Astrocyte of the hippocampus (primary cell): ENCODE data around the gene MMP2.

Experiments
- DNase-seq: peaks from one replicate; pipeline ENCODE4 v3.0.0; 2011; ENCODE audit warnings: low read depth, low spot score

The MMP2 gene

GRCh38 chr16:55469821-55470532 is 9.0 kb upstream of the MMP2 start:
- DNase-seq: no peak

- DNase-seq: peak; percentile 69
Measured at GRCh38 chr16:55470533-55471371, 8.2 kb upstream of the MMP2 start.

GRCh38 chr16:55471448-55472097 is 7.4 kb upstream of the MMP2 start:
- peak; percentile 63 for DNase-seq

GRCh38 chr16:55473587-55473986 is 5.4 kb upstream of the MMP2 start:
- DNase-seq: no peak

- no peak for DNase-seq
Measured at GRCh38 chr16:55474821-55475220, 4.2 kb upstream of the MMP2 start.

GRCh38 chr16:55475919-55476318 is 3.1 kb upstream of the MMP2 start:
- no peak for DNase-seq

GRCh38 chr16:55476625-55477533 is 2.1 kb upstream of the MMP2 start:
- DNase-seq: peak; percentile 39

- no peak for DNase-seq
Measured at GRCh38 chr16:55477736-55478135, 1.3 kb upstream of the MMP2 start.

- no peak for DNase-seq
Measured at GRCh38 chr16:55479430-55480140, 587 bp downstream of the MMP2 start.

- DNase-seq: peak; percentile 96
Measured at GRCh38 chr16:55480228-55480655, 1.2 kb downstream of the MMP2 start.

- DNase-seq: no peak
Measured at GRCh38 chr16:55481023-55481422, 2.0 kb downstream of the MMP2 start.

GRCh38 chr16:55482056-55482455 is 3.1 kb downstream of the MMP2 start:
- peak; percentile 9 for DNase-seq

GRCh38 chr16:55487048-55487803 is 8.2 kb downstream of the MMP2 start:
- DNase-seq: peak; percentile 46

GRCh38 chr16:55488306-55488705 is 9.3 kb downstream of the MMP2 start:
- DNase-seq: peak; percentile 44

GRCh38 chr16:55489119-55489955 is 10.3 kb downstream of the MMP2 start:
- DNase-seq: no peak

- DNase-seq: no peak
Measured at GRCh38 chr16:55489956-55490265, 10.9 kb downstream of the MMP2 start.

- no peak for DNase-seq
Measured at GRCh38 chr16:55490301-55490700, 11.3 kb downstream of the MMP2 start.

- DNase-seq: no peak
Measured at GRCh38 chr16:55491691-55492090, 12.7 kb downstream of the MMP2 start.

- no peak for DNase-seq
Measured at GRCh38 chr16:55492756-55493380, 13.9 kb downstream of the MMP2 start.
